GM19467 (cell line): ENCODE data around the gene MOV10L1.

Experiments used
- ATAC-seq: cut with Tn5 transposase; IDR thresholded peaks from one replicate; pipeline ENCODE4 v1.9.1; 2021; ENCODE audit warnings: mild to moderate bottlenecking, moderate library complexity; ENCODE audit not compliant: unreplicated experiment

MOV10L1 gene

DNA sequence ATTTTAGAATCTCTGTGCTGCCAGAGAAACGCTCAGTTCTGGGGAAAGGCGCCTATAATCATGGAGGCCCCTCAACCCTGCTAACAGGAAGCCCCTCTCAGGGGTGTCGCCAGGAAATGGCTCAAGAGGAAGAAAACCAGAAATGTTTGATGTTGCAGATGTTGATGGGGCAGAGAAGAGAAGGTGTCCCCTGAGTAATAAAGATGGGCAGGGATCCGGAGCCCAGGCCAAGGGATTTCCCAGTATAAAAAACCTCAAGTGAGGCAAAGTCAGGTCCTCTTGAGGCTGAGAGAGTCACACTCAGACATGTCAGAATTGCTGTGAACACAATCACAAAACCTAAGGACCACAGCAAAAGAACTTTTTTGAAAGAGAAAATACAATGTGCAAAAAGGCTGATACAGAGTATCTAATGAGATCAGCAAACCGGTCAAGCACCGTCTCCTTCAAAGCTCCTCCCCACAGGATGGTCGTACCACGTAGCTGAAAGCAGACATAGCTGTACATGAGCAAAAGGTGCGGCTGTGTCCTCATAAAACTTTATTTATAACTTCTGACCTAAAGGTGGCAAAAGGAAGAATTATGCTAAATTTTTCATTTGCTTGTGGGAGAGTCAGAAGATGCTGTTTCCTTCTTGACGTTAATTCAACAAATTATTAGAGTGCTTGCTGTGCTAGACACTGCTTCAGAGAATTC lies 12.2 kb downstream of the MOV10L1 start:
- ATAC-seq, result no peak

DNA sequence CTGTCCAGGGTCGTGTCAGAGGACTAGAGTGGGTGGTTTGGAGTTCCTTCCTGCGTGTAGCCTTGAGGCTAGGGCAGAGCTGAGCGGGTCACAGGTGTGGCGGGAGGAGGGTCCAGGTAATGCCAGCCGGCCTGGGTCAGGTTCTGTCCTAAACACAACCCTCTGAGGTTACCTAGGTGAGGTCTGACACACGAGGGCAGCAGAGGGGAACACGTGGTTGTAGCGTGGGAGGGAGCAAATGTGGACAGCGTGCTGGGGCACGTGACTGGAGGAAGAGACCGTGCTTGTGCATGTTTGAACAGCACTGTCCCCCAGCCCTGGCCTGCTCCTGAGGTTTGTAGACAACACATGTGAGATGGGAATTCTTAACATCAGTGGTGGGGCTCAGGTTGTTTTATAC lies 13.1 kb downstream of the MOV10L1 start:
- ATAC-seq, result no peak

GRCh38 chr22:50104141-50104544 lies 14.3 kb downstream of the MOV10L1 start:
- no peak for ATAC-seq

- no peak for ATAC-seq
These were observed 15.6 kb downstream of the MOV10L1 start for GRCh38 chr22:50105208-50106100.

GRCh38 chr22:50107529-50107928 lies 17.7 kb downstream of the MOV10L1 start:
- ATAC-seq, result no peak

DNA sequence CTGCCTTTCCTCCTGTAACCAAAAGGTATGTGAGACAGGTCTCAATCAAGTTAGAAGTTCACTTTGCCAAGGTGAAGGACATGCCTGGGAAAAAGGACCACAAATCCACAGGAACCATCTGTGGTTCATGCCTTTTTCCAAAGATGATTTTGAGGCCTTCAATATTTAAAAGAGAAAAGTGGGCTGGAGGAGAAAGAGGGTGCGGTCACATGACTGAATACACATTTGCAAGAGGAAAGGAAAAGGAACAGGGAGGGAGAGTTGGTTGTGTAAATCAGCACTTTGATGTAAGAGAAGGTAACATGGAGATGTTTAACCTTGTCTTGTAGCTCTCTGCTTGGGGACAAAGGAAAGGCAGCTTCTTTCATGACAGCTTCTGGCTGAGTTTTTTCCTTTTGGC lies 21.2 kb downstream of the MOV10L1 start:
- no peak for ATAC-seq

GRCh38 chr22:50112151-50113118 lies 22.6 kb downstream of the MOV10L1 start:
- ATAC-seq, result no peak

GRCh38 chr22:50114221-50115021 lies 24.6 kb downstream of the MOV10L1 start:
- no peak for ATAC-seq

DNA sequence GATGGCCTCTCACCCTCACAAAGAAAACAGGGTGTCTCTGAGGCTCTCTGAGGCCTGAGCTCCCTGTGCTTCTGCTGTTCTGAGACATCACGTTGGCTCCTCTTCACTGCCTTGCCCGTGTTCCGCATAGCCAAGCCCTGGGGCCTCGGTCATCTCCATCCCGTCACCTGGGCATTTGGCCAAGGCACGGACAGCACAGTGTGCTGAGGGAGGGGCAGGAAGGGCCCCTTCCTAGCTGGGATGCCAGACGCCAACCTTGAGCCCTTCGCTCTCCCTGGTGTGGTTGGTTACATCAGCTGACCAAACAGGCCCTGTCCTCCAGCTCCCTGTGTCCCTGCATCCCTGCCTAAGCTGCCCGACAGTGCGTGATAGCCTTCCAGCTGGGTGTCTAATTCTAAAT lies 25.9 kb downstream of the MOV10L1 start:
- no peak for ATAC-seq

GRCh38 chr22:50117168-50117762 lies 27.5 kb downstream of the MOV10L1 start:
- no peak for ATAC-seq

DNA sequence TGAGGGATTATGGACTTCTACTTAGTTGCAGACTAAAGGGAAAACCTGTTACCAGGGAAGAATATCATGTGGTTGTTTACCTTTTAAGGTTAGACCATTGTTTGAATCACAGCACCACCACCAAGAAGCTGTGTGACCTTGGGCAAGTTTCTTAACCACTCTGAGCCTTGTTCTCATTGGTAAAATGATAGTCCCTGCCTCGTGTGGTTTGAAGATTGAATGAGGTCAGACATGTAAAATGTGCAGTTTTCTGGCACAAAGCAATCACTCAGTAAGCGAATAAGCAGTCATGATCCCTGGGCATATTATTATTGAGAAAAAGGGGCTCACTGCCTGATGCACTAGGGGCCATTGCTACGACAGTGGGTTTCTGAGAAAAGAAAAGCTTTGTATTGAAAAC lies 28.3 kb downstream of the MOV10L1 start:
- ATAC-seq, result no peak

DNA sequence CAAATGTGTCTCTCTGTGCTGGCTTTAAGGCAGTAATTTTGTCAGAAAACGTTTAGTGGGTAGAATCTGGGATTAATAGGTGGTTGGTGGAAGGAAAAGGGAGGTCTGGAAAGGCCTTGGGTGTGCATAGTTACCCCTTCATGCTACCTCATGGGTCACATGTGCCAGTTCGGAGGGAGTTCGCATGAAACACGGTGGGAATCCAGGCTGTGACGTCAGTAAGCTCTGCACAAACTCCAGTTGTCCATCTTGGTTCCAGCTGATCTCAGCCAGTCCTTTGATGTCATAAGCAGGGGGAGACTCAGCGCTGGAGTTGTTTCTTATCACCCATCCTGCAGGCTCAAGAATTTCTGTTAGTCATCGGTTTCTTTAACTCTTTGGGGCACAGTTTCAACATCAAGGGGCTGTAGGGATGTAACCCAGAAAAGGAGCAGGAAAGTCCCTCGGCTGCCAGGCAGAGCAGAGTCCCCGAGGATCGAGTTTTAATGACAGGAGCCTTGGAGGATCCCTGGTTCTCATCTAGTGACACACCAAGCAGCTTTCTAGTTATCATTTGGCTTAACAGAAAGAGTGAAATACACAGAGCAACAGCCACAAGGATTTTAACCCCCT lies 28.9 kb downstream of the MOV10L1 start:
- no peak for ATAC-seq

- ATAC-seq, result no peak
These were observed 29.5 kb downstream of the MOV10L1 start for GRCh38 chr22:50119169-50119767.

DNA sequence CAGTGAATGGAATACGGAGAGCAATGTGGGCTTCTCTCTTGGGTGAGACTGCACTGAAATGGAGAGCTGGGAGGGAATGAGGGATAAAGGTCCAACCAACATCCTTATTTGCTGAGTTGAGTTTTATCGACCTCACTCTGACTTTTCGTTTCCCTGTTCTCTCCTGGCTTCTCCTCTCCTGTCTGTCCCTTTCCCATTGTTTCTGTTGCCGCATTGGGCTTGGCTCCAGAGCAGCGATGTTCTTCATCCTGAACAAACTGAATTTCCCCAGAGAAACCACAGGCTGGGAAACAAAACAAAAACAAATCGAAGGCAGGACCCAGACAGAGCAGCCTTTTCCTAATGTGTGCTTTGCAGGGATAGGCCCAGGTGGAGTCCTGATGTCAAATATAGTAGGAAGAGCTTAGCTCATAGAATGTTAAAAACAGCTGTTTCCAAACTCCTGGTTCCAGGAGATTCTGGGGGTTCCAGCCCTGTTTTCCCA lies 30.0 kb downstream of the MOV10L1 start:
- no peak for ATAC-seq

DNA sequence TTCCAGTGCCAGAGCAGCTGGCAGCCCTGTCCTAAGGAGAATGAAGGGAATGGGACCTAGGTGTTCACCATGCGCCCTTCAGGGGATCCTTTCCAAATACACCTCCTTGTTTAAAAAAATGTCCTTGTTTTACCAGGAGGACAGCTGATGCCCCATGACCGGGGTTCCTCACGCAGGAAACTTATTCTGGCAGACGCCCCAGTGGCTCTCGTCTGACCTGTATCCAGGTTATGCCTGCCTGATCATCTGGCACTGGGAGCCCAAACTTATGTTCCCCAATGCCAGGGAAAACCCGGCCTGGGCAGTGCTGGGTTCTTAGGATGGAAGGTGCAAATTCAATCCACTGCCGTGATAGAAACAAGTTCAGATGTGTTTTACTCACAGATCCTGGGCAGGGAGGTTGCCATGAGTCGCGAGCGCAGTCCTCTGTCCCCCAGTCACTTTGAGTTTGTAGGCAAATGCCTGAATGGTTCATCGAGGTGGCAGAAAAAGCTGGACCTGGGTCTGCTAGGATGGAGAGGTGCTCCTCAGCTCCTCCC lies 31.5 kb downstream of the MOV10L1 start:
- no peak for ATAC-seq

DNA sequence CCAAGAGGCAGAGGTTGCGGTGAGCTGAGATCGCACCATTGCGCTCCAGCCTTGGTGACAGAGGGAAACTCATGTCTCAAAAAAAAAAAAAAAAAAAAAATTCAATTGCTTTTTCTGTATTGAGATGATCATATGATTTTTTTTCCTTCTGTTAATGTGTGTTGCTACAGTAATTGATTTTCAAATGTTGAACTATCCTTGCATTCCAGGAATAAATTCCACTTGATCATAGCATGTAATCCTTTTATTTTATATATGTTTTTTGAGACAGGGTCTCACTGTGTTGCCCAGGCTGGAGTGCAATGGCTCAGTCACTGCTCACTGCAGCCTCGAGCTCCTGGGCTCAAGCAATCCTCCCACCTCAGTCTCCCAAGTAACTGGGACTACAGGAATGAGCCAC lies 33.3 kb downstream of the MOV10L1 start:
- no peak for ATAC-seq

GRCh38 chr22:50125029-50125428 lies 35.2 kb downstream of the MOV10L1 start:
- ATAC-seq, result no peak

GRCh38 chr22:50129121-50129736 lies 39.4 kb downstream of the MOV10L1 start:
- no peak for ATAC-seq
